Activated T-helper 17 cell treated with anti-CD3 and anti-CD28 coated beads, Interleukin-2, amount 50 U/mL, for 72 hours (primary cell): ENCODE results near the gene FARP1. TPM values are rescaled to one million over a fixed set of nuclear protein-coding genes. Genes with fewer than 3 reads are reported as not detected.

Source experiments
- ATAC-seq: fragments of 150-1000 bp; cut with Tn5 transposase; replicated peaks from 2 replicates; pipeline ENCODE4 v1.10.0; 2021; ENCODE audit warnings: mild to moderate bottlenecking, moderate library complexity
- H3K27ac Mint-ChIP-seq: one replicate; pipeline ENCODE4 v1.8.0; 2022; ENCODE audit warnings: mixed read lengths
- H3K27me3 Mint-ChIP-seq: one replicate; pipeline ENCODE4 v1.8.0; 2022; ENCODE audit warnings: mixed read lengths
- H3K36me3 Mint-ChIP-seq: one replicate; pipeline ENCODE4 v1.8.0; 2022; ENCODE audit warnings: low read depth, mild to moderate bottlenecking, mixed read lengths
- H3K4me1 Mint-ChIP-seq: one replicate; pipeline ENCODE4 v1.8.0; 2022; ENCODE audit warnings: mixed read lengths
- H3K4me3 Mint-ChIP-seq: one replicate; pipeline ENCODE4 v1.8.0; 2022; ENCODE audit warnings: mild to moderate bottlenecking, mixed read lengths
- H3K9me3 Mint-ChIP-seq: one replicate; pipeline ENCODE4 v1.8.0; 2022; ENCODE audit warnings: mixed read lengths
- total RNA-seq, 2 donors: library from RNA; stranded (reverse); gene quantifications; one replicate each; pipeline ENCODE4 v1.2.3, GENCODE V29; 2022

FARP1 gene
- total RNA-seq, 2 donors from 2014 or later = 1.1 to 1.7 TPM

DNA sequence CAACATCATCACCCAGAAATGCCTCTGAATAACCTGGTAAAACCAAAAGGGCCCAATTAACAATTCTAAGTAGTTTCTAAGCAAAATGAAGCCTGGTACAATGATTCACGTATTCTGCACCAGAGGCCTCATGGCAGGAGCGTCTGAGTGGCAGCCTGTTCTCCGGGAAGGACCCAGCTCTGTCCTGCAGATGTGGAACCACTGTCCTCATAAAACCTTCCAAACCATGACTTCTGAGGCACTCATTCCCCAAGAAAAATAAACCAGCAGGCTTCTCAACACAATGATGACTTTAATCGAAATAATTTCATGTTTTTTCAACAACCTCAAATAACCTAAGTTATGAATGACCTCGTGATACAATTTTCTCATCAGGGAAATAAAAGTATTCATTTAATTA, 344.1 kb downstream of the FARP1 start:
- H3K27ac Mint-ChIP-seq = peak overlapping the region; percentile 10
- peaks cover 85% of the 10 kb centered on the region for H3K36me3 Mint-ChIP-seq
- peaks cover 68% of the 10 kb centered on the region for H3K4me1 Mint-ChIP-seq
- peak overlapping the region; percentile 78 for H3K4me3 Mint-ChIP-seq
- no peaks in the 10 kb centered on the region for H3K9me3 Mint-ChIP-seq
- no peak for ATAC-seq
- H3K27me3 Mint-ChIP-seq = no peaks in the 10 kb centered on the region

- Mint-ChIP-seq H3K27ac (peak overlapping the region; percentile 10), H3K4me1 (peaks cover 71% of the 10 kb centered on the region), H3K27me3 (no peaks in the 10 kb centered on the region), H3K36me3 (peaks cover 85% of the 10 kb centered on the region), H3K9me3 (no peaks in the 10 kb centered on the region), H3K4me3 (peak overlapping the region; percentile 78)
- no peak for ATAC-seq
Observed at GRCh38 chr13:98487522-98487921, 344.6 kb downstream of the FARP1 start.

- H3K9me3 Mint-ChIP-seq = no peaks in the 10 kb centered on the region
- H3K4me1 Mint-ChIP-seq = peaks cover 69% of the 10 kb centered on the region
- no peak overlapping the region for H3K4me3 Mint-ChIP-seq
- H3K27ac Mint-ChIP-seq = peak overlapping the region; percentile 62
- no peaks in the 10 kb centered on the region for H3K27me3 Mint-ChIP-seq
- ATAC-seq = no peak
- peaks cover 85% of the 10 kb centered on the region for H3K36me3 Mint-ChIP-seq
Observed at GRCh38 chr13:98488736-98489135, 345.8 kb downstream of the FARP1 start.

DNA sequence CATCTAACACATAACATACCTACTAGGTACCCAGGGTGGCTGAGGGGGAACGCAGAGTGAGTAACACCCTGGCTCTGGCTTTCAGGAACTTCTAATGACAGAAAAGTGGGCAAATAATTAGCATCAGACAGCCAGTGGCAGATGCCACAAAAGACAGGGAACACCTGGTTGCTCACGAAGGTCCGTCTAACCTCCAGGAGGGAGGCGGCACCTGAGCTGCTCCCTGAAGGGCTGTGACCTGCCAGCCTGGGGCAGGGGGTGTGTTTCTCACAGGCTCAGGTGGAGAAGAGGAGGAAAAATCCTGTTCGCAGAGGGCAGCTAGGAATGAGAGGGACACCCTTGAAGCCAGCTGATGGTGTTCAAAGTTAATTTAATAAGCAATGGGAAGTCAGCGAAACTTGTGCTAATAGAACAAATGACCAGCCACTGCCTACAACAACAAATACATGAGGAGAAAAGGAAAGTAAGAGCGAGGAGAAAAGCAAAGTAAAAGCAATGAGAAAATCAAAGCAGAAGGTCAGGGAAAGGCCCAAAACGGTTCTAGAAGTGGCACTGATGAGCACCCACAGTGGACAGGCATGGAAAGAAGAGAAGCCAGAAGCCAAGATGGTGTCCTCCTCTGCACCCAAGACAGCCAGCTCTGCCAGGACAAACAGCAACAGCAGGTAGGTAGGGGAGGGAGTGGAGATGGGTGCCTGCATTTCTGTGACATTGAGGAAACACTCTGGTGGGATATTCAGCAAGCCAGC, 346.7 kb downstream of the FARP1 start:
- Mint-ChIP-seq H3K27me3 (no peaks in the 10 kb centered on the region), H3K9me3 (no peaks in the 10 kb centered on the region), H3K4me3 (no peak overlapping the region), H3K27ac (peak overlapping the region; percentile 33), H3K4me1 (peaks cover 65% of the 10 kb centered on the region), H3K36me3 (peaks cover 81% of the 10 kb centered on the region)
- ATAC-seq = no peak

GRCh38 chr13:98490195-98490836, 347.4 kb downstream of the FARP1 start:
- no peaks in the 10 kb centered on the region for H3K9me3 Mint-ChIP-seq
- H3K4me3 Mint-ChIP-seq = no peak overlapping the region
- H3K27me3 Mint-ChIP-seq = no peaks in the 10 kb centered on the region
- H3K4me1 Mint-ChIP-seq = peaks cover 59% of the 10 kb centered on the region
- no peak for ATAC-seq
- peaks cover 81% of the 10 kb centered on the region for H3K36me3 Mint-ChIP-seq
- no peak overlapping the region for H3K27ac Mint-ChIP-seq

DNA sequence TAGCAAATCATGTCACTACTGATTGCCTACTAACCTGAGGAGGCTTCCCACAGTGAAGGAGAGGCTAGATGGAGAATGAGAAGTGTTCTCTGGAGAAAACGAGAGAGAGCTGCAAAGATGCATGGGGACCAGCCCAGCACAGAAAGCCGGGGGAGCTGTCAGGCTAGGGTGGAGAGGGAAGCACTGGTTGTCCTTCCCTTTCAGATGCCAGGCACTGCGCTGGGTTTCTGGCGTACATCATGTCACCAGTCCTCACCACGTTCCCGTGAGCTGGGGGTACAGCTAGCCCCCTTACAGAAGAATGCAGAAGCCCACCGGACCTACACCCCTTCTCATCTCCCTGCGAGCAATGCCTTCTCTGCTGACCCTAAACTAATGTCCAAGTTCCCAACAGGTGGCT, 348.0 kb downstream of the FARP1 start:
- peaks cover 84% of the 10 kb centered on the region for H3K36me3 Mint-ChIP-seq
- no peaks in the 10 kb centered on the region for H3K9me3 Mint-ChIP-seq
- H3K27ac Mint-ChIP-seq = no peak overlapping the region
- ATAC-seq = no peak
- no peak overlapping the region for H3K4me3 Mint-ChIP-seq
- H3K4me1 Mint-ChIP-seq = peaks cover 58% of the 10 kb centered on the region
- H3K27me3 Mint-ChIP-seq = no peaks in the 10 kb centered on the region

DNA sequence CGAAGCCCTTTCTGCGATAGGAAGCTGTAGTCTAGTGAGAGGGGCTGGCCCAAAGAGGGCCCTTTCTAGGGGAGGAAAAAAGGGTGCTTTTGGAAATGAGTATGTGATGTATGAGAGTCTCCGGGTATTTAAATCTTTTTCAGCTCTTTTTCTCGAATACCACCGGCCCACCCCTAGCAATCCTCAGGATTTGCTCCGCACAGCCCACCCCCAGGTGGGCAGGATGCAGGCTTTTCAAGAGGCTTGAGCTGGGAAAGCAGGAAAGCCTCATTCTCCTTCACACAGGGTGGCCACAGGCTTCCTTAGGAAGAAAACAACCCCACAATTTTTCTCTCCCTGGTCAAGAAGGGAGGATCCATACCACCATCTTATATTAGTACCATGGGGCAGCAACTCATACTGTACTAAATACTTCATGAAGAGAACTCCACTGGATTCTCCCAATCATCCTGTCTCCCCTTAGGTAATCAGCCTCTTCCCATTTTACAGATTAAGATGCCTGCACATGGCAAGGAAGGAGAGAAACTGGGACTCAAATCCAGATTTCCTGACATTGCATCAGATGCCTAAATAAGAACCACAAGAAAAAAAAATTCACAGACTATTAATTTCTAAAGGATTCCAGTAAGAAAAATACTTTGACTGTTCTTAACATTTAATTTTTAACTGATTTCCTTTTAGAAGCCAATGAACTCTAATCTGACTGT, 349.6 kb downstream of the FARP1 start:
- Mint-ChIP-seq H3K36me3 (peaks cover 89% of the 10 kb centered on the region), H3K27me3 (no peaks in the 10 kb centered on the region), H3K4me3 (no peak overlapping the region), H3K9me3 (no peaks in the 10 kb centered on the region), H3K27ac (peak overlapping the region; percentile 62), H3K4me1 (peaks cover 59% of the 10 kb centered on the region)
- no peak for ATAC-seq

DNA sequence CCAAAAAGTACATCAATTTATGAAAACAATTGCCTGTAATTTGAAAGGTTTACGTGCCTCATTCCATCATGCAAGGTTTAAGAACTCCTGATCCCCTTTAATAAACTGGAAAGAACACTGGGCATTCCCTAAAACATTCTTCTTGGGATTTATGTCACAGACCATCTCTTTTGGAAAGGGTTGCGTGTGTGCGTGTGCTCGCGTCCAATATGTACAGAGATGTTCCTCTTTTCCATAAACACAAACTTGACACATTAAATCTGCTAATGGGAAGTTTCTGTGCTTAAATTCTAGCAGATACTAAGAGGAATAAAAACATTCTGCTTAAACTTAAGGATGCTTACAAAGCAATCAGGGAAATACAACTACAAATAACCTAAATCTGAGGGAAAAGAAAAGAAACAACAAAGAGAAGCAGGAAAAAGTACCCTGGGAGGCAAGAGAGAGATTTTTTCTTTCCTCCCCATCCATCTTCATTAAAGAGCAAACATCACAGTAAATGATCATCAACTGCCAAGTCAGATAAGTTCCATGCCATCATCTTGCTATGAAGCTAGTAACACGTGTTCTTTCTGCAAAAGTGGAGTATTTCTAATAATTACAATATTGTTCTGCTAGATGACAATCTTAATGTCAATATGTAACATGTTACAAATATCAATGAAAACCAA, 350.3 kb downstream of the FARP1 start:
- Mint-ChIP-seq H3K27ac (no peak overlapping the region), H3K4me1 (peaks cover 61% of the 10 kb centered on the region), H3K4me3 (no peak overlapping the region), H3K27me3 (no peaks in the 10 kb centered on the region), H3K9me3 (no peaks in the 10 kb centered on the region), H3K36me3 (peaks cover 92% of the 10 kb centered on the region)
- ATAC-seq = no peak

DNA sequence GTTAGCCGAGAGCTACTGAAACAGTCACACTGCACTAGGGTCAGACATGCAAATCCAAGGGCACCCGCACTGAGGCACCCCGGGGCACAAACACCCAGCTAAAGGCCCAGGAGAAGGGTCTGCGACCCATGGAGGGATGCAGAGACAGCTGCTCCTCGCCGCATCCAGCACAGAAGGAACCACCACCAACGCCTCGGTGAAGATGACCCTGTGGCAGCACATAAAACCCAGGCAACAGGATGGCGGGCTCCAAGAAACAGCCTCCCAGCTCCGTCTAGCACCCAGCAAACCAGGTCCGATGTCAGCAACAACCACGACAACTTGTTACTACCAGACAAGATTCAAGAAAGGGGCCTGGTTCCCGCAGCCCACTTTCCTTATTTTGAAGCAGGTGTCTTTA, 351.9 kb downstream of the FARP1 start:
- H3K27ac Mint-ChIP-seq = peak overlapping the region; percentile 67
- H3K4me1 Mint-ChIP-seq = peaks cover 48% of the 10 kb centered on the region

GRCh38 chr13:98495627-98496478, 353.0 kb downstream of the FARP1 start:
- H3K27ac Mint-ChIP-seq = no peak overlapping the region
- H3K4me1 Mint-ChIP-seq = peaks cover 46% of the 10 kb centered on the region
- peaks cover 94% of the 10 kb centered on the region for H3K36me3 Mint-ChIP-seq
- H3K27me3 Mint-ChIP-seq = no peaks in the 10 kb centered on the region
- ATAC-seq = no peak
- H3K9me3 Mint-ChIP-seq = no peaks in the 10 kb centered on the region
- no peak overlapping the region for H3K4me3 Mint-ChIP-seq

More for the DNA sequence above, 351.9 kb downstream of the FARP1 start:
- no peak overlapping the region for H3K4me3 Mint-ChIP-seq
- H3K36me3 Mint-ChIP-seq = peaks cover 94% of the 10 kb centered on the region
- ATAC-seq = no peak
- no peaks in the 10 kb centered on the region for H3K9me3 Mint-ChIP-seq
- H3K27me3 Mint-ChIP-seq = no peaks in the 10 kb centered on the region

- peaks cover 42% of the 10 kb centered on the region for H3K4me1 Mint-ChIP-seq
Observed at GRCh38 chr13:98496479-98496791, 353.5 kb downstream of the FARP1 start.

DNA sequence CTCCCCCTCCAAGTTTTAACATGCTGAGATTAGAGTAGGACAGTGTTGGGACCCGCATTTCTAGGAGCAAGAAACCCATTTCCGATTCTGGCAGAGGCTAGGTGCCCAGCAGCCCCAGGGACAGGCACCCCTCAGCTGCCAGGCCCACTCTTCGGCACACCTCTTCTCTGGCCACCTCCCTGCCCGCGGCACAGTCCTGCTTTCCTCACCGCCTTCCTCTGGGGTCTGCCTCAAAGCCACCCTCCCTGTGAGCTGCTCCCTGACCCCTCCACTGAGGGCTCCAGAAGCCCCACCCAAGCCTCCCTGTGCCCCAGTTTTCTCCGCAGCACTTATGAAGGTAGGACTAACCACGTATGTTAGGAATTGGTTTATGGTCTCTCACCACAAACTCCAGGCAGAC, 354.1 kb downstream of the FARP1 start:
- peak overlapping the region; percentile 79 for H3K27ac Mint-ChIP-seq
- H3K4me3 Mint-ChIP-seq = no peak overlapping the region
- no peak for ATAC-seq
- H3K27me3 Mint-ChIP-seq = no peaks in the 10 kb centered on the region
- H3K4me1 Mint-ChIP-seq = peaks cover 42% of the 10 kb centered on the region
- no peaks in the 10 kb centered on the region for H3K9me3 Mint-ChIP-seq
- peaks cover 94% of the 10 kb centered on the region for H3K36me3 Mint-ChIP-seq

More at GRCh38 chr13:98496479-98496791, 353.5 kb downstream of the FARP1 start:
- no peaks in the 10 kb centered on the region for H3K27me3 Mint-ChIP-seq
- H3K27ac Mint-ChIP-seq = peak overlapping the region; percentile 79
- H3K4me3 Mint-ChIP-seq = no peak overlapping the region
- H3K9me3 Mint-ChIP-seq = no peaks in the 10 kb centered on the region
- ATAC-seq = peak; percentile 28
- H3K36me3 Mint-ChIP-seq = peaks cover 94% of the 10 kb centered on the region

GRCh38 chr13:98500963-98501421, 358.1 kb downstream of the FARP1 start:
- peaks cover 56% of the 10 kb centered on the region for H3K4me1 Mint-ChIP-seq
- H3K4me3 Mint-ChIP-seq = no peak overlapping the region
- peaks cover 100% of the 10 kb centered on the region for H3K36me3 Mint-ChIP-seq
- H3K9me3 Mint-ChIP-seq = no peaks in the 10 kb centered on the region
- H3K27ac Mint-ChIP-seq = peak overlapping the region; percentile 38
- H3K27me3 Mint-ChIP-seq = no peaks in the 10 kb centered on the region
- no peak for ATAC-seq
